ENCODE results near the gene KCNC3.

GRCh38 chr19:50326101-50326664 lies 3.0 kb downstream of the KCNC3 start:
- TF ChIP-seq POLR2AphosphoS5 (IDR thresholded peaks at IDR 0.05; ENCODE audit: low read depth, low read length) = no peak
- TF ChIP-seq POLR2A (IDR thresholded peaks at IDR 0.05; ENCODE audit: low read depth, low read length) = no peak
